Caki2 (cell line): ENCODE results near the gene XIRP2. TPM values are rescaled to one million over a fixed set of nuclear protein-coding genes. Genes with fewer than 3 reads are reported as not detected.

Source experiments
- DNase-seq: peaks from one replicate; pipeline ENCODE4 v3.0.0-alpha.2; 2015; ENCODE audit warnings: low read depth
- in situ Hi-C: cut with HindIII; loops from 2 replicates; pipeline ENCODE4 v1.10.0; 2016; ENCODE audit warnings: low sequenced_read_pairs, low pct_unique_long_range_greater_than_20kb, mixed read lengths
- total RNA-seq: library from RNA; depleted of rRNA; stranded (reverse); fragments of >200 nt; shearing (Covaris generic); gene quantifications from 2 replicates; pipeline ENCODE4 v1.2.3, GENCODE V29; 2014; ENCODE audit warnings: low replicate concordance

Gene XIRP2
- total RNA-seq, 1 experiment from 2014 or later: not detected

DNA sequence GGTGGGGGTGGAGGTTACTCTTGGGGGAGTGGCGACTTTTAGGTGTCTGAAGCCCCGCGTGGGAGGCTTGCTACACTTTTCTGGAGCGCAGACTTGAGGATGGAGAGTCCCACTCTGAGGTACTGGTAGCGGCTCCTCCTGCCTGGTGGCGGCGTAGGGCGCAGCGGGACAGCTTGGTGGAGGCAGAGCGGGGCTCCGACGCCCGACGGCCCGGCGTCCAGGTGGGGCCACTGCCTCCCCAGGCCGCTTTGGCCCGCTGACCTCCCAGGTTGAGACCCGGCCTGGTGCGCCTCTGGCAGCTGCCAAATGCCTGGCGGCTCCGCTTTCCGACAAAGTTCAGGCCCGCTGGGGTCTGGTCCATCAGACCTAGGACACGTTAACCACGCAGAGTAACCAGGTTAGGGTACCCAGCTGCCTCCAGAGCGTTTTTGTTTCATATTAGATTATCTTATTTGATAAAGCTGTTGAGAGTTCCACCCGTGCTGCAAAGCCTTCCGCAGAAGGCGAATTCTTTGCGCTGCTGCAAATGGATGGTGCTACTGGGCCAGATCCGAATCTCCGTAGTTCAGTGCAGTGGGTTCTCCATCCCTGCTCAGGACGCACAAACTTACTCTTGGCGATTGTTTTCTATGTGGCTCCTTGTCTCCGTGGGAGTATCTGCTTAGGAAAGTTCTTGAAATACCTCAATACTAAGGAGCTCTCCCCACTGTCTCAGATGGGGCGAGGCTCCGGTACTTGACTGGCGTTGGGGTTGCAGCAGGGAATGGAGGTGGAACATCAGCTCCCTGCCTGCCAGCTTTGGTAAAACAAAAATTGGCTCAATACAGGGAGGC is 405.9 kb downstream of the XIRP2 start:
- in situ Hi-C loops: no loop called here
- DNase-seq: no peak

DNA sequence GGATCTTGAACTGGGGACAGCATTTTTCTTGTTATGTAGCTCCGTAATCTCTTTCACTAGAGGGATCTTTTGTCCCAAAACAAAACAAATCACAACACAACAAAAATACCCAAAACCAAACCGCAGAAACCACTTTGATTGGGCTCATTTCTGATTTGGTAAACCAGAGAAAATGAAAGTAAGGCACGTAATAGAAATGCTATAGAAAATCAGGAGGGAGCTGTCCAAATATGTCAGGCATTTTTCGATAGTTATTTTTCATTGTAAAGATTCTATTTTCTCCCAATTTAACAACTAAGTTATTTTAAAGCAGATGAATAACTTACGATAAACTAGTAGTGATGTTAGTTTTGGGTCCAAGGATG is 406.5 kb downstream of the XIRP2 start:
- DNase-seq: no peak
- in situ Hi-C loops: no loop called here

DNA sequence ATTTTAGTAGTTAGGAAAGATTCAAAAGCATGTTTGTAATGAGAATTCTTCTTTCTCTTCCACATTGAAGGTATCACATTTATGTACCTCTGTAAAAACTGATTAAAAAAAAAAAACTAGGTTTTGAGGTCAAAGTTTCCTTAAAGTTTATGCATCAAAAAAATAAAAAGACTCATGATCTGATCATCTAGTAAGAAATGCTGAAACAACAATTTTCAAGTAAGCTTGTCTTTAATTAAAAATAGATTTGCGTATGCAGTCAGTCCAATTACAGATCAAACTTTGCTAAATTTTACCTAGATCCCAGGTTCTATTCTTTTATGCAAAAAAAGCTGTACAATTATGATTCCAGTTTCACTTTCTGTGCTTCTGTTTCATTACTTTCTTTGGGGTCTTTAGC is 409.0 kb downstream of the XIRP2 start:
- in situ Hi-C loops: no loop called here

DNA sequence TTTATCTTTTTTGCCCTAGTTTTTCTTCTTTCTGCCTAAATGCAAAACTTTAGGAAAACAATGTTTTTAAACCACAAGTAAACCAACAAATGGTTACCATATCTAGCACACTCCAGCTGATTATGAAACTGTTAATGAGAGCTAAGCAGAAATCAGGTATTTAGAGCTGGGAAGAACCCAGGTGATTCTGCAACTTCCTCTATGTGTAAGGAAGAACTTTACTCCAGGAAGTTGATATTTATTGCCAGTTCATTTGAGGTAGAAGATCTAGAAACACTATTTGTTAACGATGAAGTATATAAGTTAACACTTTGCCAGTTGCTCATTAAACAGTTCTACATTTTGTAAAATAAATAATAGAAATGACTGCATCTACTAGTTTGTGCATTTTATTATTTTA is 409.7 kb downstream of the XIRP2 start:
- in situ Hi-C loops: no loop called here
- DNase-seq: no peak

More for the DNA sequence above, 409.0 kb downstream of the XIRP2 start:
- no peak for DNase-seq
